Ovary (tissue), 9 donors: Measurements from ENCODE around the gene DDX20. TPM values are rescaled to one million over a fixed set of nuclear protein-coding genes. Genes with fewer than 3 reads are reported as not detected.

Experiments
- DNase-seq, 5 donors: peaks; one replicate each; pipeline ENCODE4 v3.0.0-alpha.2; 2019 to 2020
- H3K27ac ChIP-seq, 2 donors: fragments of 200-600 bp; one replicate each; pipeline versions ENCODE4 v1.5.1 to v1.8.0; 2019 to 2022
- H3K27me3 ChIP-seq: fragments of 200-600 bp; one replicate; pipeline ENCODE4 v1.8.0; 2022
- H3K36me3 ChIP-seq: fragments of 200-600 bp; sonication (generic); one replicate; pipeline ENCODE4 v1.5.1; 2019
- H3K4me1 ChIP-seq: one replicate; pipeline ENCODE4 v1.8.1; 2013; ENCODE audit warnings: mild to moderate bottlenecking, moderate library complexity; ENCODE audit not compliant: insufficient read depth
- H3K4me3 ChIP-seq: fragments of 200-600 bp; sonication (generic); one replicate; pipeline ENCODE4 v1.5.1; 2017
- H3K9me3 ChIP-seq, 2 donors: fragments of 200-600 bp in 1 of 2; sonication (generic) in 1 of 2; one replicate each; pipeline versions ENCODE4 v1.5.1 to v1.8.1; 2013 to 2019; ENCODE audit warnings: mild to moderate bottlenecking in 1 of 2, moderate library complexity in 1 of 2
- CTCF ChIP-seq, 3 donors: fragments of 450-650 bp in 2 of 3; fragments of 200-600 bp in 1 of 3; IDR thresholded peaks; one replicate each; pipeline versions ENCODE4 v1.5.1 to v1.8.0; 2016 to 2022; ENCODE audit warnings: antibody characterized with exemption in 3 of 3, mild to moderate bottlenecking in 1 of 3
- EP300 ChIP-seq: sonication (generic); formaldehyde crosslinking; IDR thresholded peaks from one replicate; pipeline ENCODE4 v1.6.1; 2017; ENCODE audit warnings: antibody characterized with exemption
- POLR2A ChIP-seq: fragments of 450-650 bp; IDR thresholded peaks from one replicate; pipeline ENCODE4 v1.6.1; 2017; ENCODE audit warnings: antibody characterized with exemption, mild to moderate bottlenecking, moderate library complexity
- WGBS, 3 donors: extraction: QIAGEN DNeasy Blood & Tissue Kit in 1 of 3; methylation state at CpG; one replicate each; pipeline versions ENCODE4 v1.1.5 to v1.1.7; 2013 to 2017; 5-methylcytosine and 5-hydroxymethylcytosine counted together
- intact Hi-C, 4 donors: fragments of 100-400 bp; cut with DNase I; formaldehyde crosslinking; loops; one replicate each; pipeline versions ENCODE4 v1.11.0 to v1.15.1; 2022 to 2023
- polyA plus RNA-seq, 2 donors: library from polyadenylated mRNA; stranded (reverse); fragments of 200-250 nt in 1 of 2; fragments of 350-450 nt in 1 of 2; fragmentation: Illumina TruSeq in 1 of 2; extraction: RNeasy Lipid Tissue Mini Kit (QIAGEN cat#74804) in 1 of 2; gene quantifications; one replicate each; pipeline ENCODE4 v1.2.3, GENCODE V29; 2013 to 2014
- total RNA-seq, 7 donors: library from RNA; depleted of rRNA in 2 of 7; stranded (reverse); fragments of >200 nt in 2 of 7; fragmentation: NEBNext Ultra II Directional in 3 of 7; extraction: Animal tissue kit (Norgen Biotek cat#: 25700) in 3 of 7; gene quantifications; one replicate each; pipeline versions ENCODE4 v1.1.0 to v1.2.4, GENCODE V29; 2016 to 2023
- donor health status: DM: no; HTN: no; CAD: no; lungs with moderate emphysema.
- donor health status: DM: no; HTN: no; CAD: no.
- donor health status: Bipolar disorder and iron deficiency.
- donor health status: DM: yes; HTN: yes; CAD: no.
- donor health status: DM: no; HTN: no; CAD: no.
- donor health status: DM: yes; HTN: yes; CAD: no.

The DDX20 gene
- total and polyA plus RNA-seq, 9 donors, result 7.3 to 26.9 (median 11.8) TPM

GRCh38 chr1:111716333-111716732 is 39.4 kb upstream of the DDX20 start:
- Histone ChIP-seq H3K27me3 (no peaks in the 10 kb centered on the region), H3K9me3 (no peaks in the 10 kb centered on the region), H3K4me1 (no peaks in the 10 kb centered on the region), H3K4me3 (no peak overlapping the region), H3K36me3 (no peaks in the 10 kb centered on the region), H3K27ac (no peak overlapping the region)
- whole genome bisulfite sequencing, 3 donors, result 62 to 72% (median 67%) methylated on average over 3 of the region's 3 CpGs
- intact Hi-C loops, result loop anchor here in 1 of 4 donors (5.0 kb wide), 1 partner anchor 36 kb away; no protein-coding TSS in a partner anchor
- TF ChIP-seq POLR2A (no peak), EP300 (no peak), CTCF (IDR thresholded peaks at IDR 0.05) (no peak)
- no peak for DNase-seq

- WGBS, 3 donors, result 97 to 99% (median 97%) methylated on average over 2 of the region's 2 CpGs
- no peaks in the 10 kb centered on the region for H3K9me3 ChIP-seq
- no peak overlapping the region for H3K4me3 ChIP-seq
- H3K36me3 ChIP-seq, result no peaks in the 10 kb centered on the region
- peaks cover 1% of the 10 kb centered on the region for H3K4me1 ChIP-seq
- no peak for DNase-seq
- H3K27me3 ChIP-seq, result no peaks in the 10 kb centered on the region
- intact Hi-C loops, result loop anchor here in 1 of 4 donors (5.0 kb wide), 1 partner anchor 35 kb away; no protein-coding TSS in a partner anchor
- no peak for TF ChIP-seq CTCF (IDR thresholded peaks at IDR 0.05)
- no peak for TF ChIP-seq POLR2A
- no peak for TF ChIP-seq EP300
- H3K27ac ChIP-seq, result no peak overlapping the region
Measured at GRCh38 chr1:111717450-111717849, 38.3 kb upstream of the DDX20 start.

GRCh38 chr1:111719135-111719534 is 36.6 kb upstream of the DDX20 start:
- Histone ChIP-seq H3K9me3 (no peaks in the 10 kb centered on the region), H3K27ac (no peak overlapping the region), H3K27me3 (no peaks in the 10 kb centered on the region), H3K36me3 (no peaks in the 10 kb centered on the region), H3K4me3 (no peak overlapping the region), H3K4me1 (peaks cover 1% of the 10 kb centered on the region)
- 91 to 96% (median 92%) methylated on average over 5 of the region's 5 CpGs for WGBS, 3 donors
- TF ChIP-seq POLR2A (no peak), CTCF (IDR thresholded peaks at IDR 0.05) (no peak), EP300 (no peak)
- intact Hi-C loops, result loop anchor here in 1 of 4 donors (5.0 kb wide), 1 partner anchor 33 kb away; no protein-coding TSS in a partner anchor
- DNase-seq, result no peak

- peaks cover 1% of the 10 kb centered on the region for H3K4me1 ChIP-seq
- intact Hi-C loops, result loop anchor here in 1 of 4 donors (5.0 kb wide), 1 partner anchor 33 kb away; no protein-coding TSS in a partner anchor
- no peaks in the 10 kb centered on the region for H3K9me3 ChIP-seq
- H3K36me3 ChIP-seq, result no peaks in the 10 kb centered on the region
- no peak overlapping the region for H3K27ac ChIP-seq
- no peaks in the 10 kb centered on the region for H3K27me3 ChIP-seq
- no peak overlapping the region for H3K4me3 ChIP-seq
- no peak for DNase-seq
- TF ChIP-seq EP300 (no peak), POLR2A (no peak), CTCF (IDR thresholded peaks at IDR 0.05) (no peak)
- WGBS, 3 donors, result 58 to 73% (median 72%) methylated on average over 4 of the region's 4 CpGs
Measured at GRCh38 chr1:111719674-111720132, 36.0 kb upstream of the DDX20 start.
